ENCODE results near the gene B3GNT3.
"Not testable (repeated sequence)": the region's sequence is repeated elsewhere in the genome, so short reads cannot be mapped to it uniquely, and the experiment has no call there.

B3GNT3 gene

GRCh38 chr19:17788632-17789031 is 6.3 kb upstream of the B3GNT3 start:
- no peak overlapping the region for H3K9ac ChIP-seq (ENCODE audit: low read length)

GRCh38 chr19:17790059-17790780 is 4.7 kb upstream of the B3GNT3 start:
- H3K9me3 ChIP-seq (ENCODE audit: low read length), result no peaks in the 10 kb centered on the region
- no peak overlapping the region for H3K9ac ChIP-seq (ENCODE audit: low read length)
- H3K36me3 ChIP-seq (ENCODE audit: insufficient read depth, low read length), result no peaks in the 10 kb centered on the region
- H3K4me3 ChIP-seq (ENCODE audit: low read depth in 1 of 2, low read length in 2 of 2), result no peak overlapping the region
- H3K4me1 ChIP-seq (ENCODE audit: insufficient read depth, low read length), result no peaks in the 10 kb centered on the region
- no peak overlapping the region for H3K27ac ChIP-seq (ENCODE audit: low read depth, low read length)
- H3K27me3 ChIP-seq (ENCODE audit: control insufficient read depth in 1 of 2, insufficient read depth in 2 of 2, low read length in 2 of 2), result peaks cover 12 to 18% of the 10 kb centered on the region in 2 donors

More at GRCh38 chr19:17788632-17789031, 6.3 kb upstream of the B3GNT3 start:
- Histone ChIP-seq H3K27ac (ENCODE audit: low read depth, low read length) (no peak overlapping the region), H3K4me3 (ENCODE audit: low read depth in 1 of 2, low read length in 2 of 2) (no peak overlapping the region), H3K27me3 (ENCODE audit: control insufficient read depth in 1 of 2, insufficient read depth in 2 of 2, low read length in 2 of 2) (peaks cover 2 to 4% of the 10 kb centered on the region in 2 donors), H3K36me3 (ENCODE audit: insufficient read depth, low read length) (no peaks in the 10 kb centered on the region), H3K4me1 (ENCODE audit: insufficient read depth, low read length) (no peaks in the 10 kb centered on the region), H3K9me3 (ENCODE audit: low read length) (no peaks in the 10 kb centered on the region)

- H3K4me3 ChIP-seq (ENCODE audit: low read depth in 1 of 2, low read length in 2 of 2), result no peak overlapping the region
- H3K4me1 ChIP-seq (ENCODE audit: insufficient read depth, low read length), result no peaks in the 10 kb centered on the region
- H3K9ac ChIP-seq (ENCODE audit: low read length), result no peak overlapping the region
These were observed 567 bp upstream of the B3GNT3 start for GRCh38 chr19:17794412-17794730.

DNA sequence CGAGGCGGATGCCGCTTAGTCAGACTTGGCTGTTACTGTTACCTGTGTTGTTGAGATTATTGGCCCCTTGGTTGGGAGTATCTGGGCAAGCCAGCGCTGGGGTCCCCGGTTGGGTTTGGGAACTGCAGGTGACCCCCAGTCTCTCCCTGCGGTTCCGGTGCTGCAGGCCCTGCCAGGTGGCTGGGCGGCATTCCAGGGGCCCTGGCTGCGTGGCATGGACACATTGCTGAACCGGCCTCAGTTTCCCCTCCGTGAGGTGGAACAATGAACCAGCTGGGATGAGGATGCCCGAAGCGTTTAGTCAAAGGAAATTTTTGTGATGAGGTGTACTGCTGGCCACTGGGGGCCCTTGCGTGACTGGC is 538 bp downstream of the B3GNT3 start:
- no peak overlapping the region for H3K9ac ChIP-seq (ENCODE audit: low read length)
- H3K4me1 ChIP-seq (ENCODE audit: insufficient read depth, low read length), result no peaks in the 10 kb centered on the region
- H3K4me3 ChIP-seq (ENCODE audit: low read depth in 1 of 2, low read length in 2 of 2), result no peak overlapping the region

More at GRCh38 chr19:17794412-17794730, 567 bp upstream of the B3GNT3 start:
- Histone ChIP-seq H3K36me3 (ENCODE audit: insufficient read depth, low read length) (no peaks in the 10 kb centered on the region), H3K27me3 (ENCODE audit: control insufficient read depth in 1 of 2, insufficient read depth in 2 of 2, low read length in 2 of 2) (peaks cover 18 to 33% of the 10 kb centered on the region in 2 donors), H3K27ac (ENCODE audit: low read depth, low read length) (no peak overlapping the region), H3K9me3 (ENCODE audit: low read length) (no peaks in the 10 kb centered on the region)

DNA sequence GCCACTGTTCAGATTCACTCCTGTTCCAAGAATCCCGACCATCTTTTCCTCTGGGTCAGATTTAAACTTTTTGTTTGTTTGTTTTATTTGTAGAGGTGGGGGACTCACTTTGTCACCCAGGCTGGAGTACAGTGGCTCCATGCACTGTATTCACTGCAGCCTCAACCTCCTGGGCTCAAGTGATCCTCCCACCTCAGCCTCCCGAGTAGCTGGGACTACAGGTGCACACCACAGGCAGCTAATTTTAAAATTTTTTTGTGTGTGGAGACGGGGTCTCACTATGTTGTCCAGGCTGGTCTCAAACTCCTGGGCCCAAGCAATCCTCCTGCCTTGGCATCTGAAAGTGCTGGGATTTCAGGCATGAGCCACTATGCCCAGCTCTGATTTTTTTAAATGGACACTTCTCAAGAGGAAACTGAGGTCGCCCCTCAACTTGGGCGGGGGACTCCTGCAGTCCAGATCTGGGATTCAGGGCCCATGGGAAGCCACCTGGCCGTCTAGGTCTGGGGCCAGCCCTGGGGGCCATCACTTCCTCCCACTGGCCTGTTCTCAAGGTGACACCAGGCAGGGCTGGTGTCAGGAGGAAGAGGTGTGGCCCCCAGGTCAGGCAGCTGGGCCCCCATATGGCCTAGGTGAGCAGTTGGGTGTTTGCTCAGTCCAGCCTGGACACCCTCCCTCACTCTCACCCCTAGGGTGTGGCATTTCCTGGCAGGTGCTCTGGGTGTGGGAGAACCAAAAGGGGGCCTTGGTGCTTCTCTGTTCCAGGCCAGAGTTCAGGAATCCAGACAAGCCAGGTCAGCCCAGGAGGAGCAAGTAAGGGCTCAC is 1.3 kb downstream of the B3GNT3 start:
- Histone ChIP-seq H3K9ac (ENCODE audit: low read length) (no peak overlapping the region), H3K27ac (ENCODE audit: low read depth, low read length) (no peak overlapping the region)

More for the DNA sequence above, 538 bp downstream of the B3GNT3 start:
- no peaks in the 10 kb centered on the region for H3K36me3 ChIP-seq (ENCODE audit: insufficient read depth, low read length)
- no peaks in the 10 kb centered on the region for H3K9me3 ChIP-seq (ENCODE audit: low read length)
- no peak overlapping the region for H3K27ac ChIP-seq (ENCODE audit: low read depth, low read length)
- H3K27me3 ChIP-seq (ENCODE audit: control insufficient read depth in 1 of 2, insufficient read depth in 2 of 2, low read length in 2 of 2), result peaks cover 18 to 33% of the 10 kb centered on the region in 2 donors

GRCh38 chr19:17796838-17797423 is 2.0 kb downstream of the B3GNT3 start:
- H3K9me3 ChIP-seq (ENCODE audit: low read length), result no peaks in the 10 kb centered on the region
- H3K4me3 ChIP-seq (ENCODE audit: low read depth in 1 of 2, low read length in 2 of 2), result no peak overlapping the region
- H3K9ac ChIP-seq (ENCODE audit: low read length), result no peak overlapping the region
- H3K36me3 ChIP-seq (ENCODE audit: insufficient read depth, low read length), result no peaks in the 10 kb centered on the region
- H3K27me3 ChIP-seq (ENCODE audit: control insufficient read depth in 1 of 2, insufficient read depth in 2 of 2, low read length in 2 of 2), result peaks cover 18 to 33% of the 10 kb centered on the region in 2 donors
- no peak overlapping the region for H3K27ac ChIP-seq (ENCODE audit: low read depth, low read length)
- no peaks in the 10 kb centered on the region for H3K4me1 ChIP-seq (ENCODE audit: insufficient read depth, low read length)

More for the DNA sequence above, 1.3 kb downstream of the B3GNT3 start:
- Histone ChIP-seq H3K9me3 (ENCODE audit: low read length) (no peaks in the 10 kb centered on the region), H3K27me3 (ENCODE audit: control insufficient read depth in 1 of 2, insufficient read depth in 2 of 2, low read length in 2 of 2) (peaks cover 18 to 33% of the 10 kb centered on the region in 2 donors), H3K4me1 (ENCODE audit: insufficient read depth, low read length) (no peaks in the 10 kb centered on the region), H3K36me3 (ENCODE audit: insufficient read depth, low read length) (no peaks in the 10 kb centered on the region), H3K4me3 (ENCODE audit: low read depth in 1 of 2, low read length in 2 of 2) (no peak overlapping the region)

DNA sequence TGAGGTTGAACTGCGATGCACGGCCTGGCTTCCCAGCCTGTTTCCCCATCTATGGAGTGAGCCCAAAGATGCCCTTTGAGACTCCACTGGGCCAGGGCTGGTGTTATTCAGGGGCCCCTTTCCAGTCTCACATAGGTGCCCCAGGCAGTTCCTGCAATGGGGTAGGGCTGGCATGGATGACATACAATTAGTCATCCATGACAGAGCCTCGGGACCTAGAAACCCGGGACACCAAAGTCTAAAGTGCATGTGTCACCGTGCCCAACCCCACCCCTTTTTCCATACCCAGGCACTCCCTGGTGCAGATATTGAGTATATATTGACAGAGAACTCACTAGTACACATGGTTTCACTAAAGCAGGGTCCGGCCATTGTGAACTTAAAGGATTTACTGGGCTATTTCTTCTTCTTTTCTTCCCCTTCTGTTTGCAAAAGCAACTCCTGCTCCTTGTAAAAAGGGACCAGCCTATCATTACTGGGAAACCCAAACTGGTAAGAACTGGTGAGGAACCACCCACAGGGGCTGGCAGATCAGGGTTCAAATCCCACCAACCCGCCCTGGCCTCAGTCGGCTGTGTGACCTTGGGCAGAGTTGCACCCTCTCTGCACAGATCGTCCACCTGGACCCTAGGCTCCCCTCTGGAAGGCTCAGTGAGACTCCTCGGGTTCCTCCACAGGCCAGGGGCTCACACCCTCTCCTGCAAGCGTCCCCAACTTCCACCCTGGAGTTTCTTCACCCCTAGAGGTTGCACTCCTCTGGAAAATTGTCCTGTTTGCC is 2.7 kb downstream of the B3GNT3 start:
- peaks cover 18 to 33% of the 10 kb centered on the region in 2 donors for H3K27me3 ChIP-seq (ENCODE audit: control insufficient read depth in 1 of 2, insufficient read depth in 2 of 2, low read length in 2 of 2)
- H3K27ac ChIP-seq (ENCODE audit: low read depth, low read length), result no peak overlapping the region

DNA sequence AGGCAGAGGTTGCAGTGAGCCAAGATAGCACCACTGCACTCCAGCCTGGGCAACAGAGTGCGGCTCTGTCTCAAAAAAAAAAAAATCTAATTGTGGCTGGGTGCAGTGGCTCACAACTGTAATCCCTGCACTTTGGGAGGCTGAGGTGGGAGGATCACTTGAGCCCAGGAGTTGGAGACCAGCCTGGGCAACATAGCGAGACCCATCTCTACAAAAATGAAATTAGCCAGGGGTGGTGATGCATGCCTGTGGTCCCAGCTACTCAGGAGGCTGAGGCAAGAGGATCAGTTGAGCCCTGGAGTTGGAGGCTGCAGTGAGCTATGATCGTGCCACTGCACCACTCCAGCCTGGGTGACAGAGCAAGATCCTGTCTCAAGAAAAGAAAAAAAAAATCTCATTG is 3.7 kb downstream of the B3GNT3 start:
- peaks cover 17 to 29% of the 10 kb centered on the region in 2 donors for H3K27me3 ChIP-seq (ENCODE audit: control insufficient read depth in 1 of 2, insufficient read depth in 2 of 2, low read length in 2 of 2)
- not testable (repeated sequence) for H3K9me3 ChIP-seq (ENCODE audit: low read length); H3K4me1 ChIP-seq (ENCODE audit: insufficient read depth, low read length); H3K27ac ChIP-seq (ENCODE audit: low read depth, low read length); H3K36me3 ChIP-seq (ENCODE audit: insufficient read depth, low read length); H3K4me3 ChIP-seq (ENCODE audit: low read depth in 1 of 2, low read length in 2 of 2); H3K9ac ChIP-seq (ENCODE audit: low read length)

More for the DNA sequence above, 2.7 kb downstream of the B3GNT3 start:
- H3K4me3 ChIP-seq (ENCODE audit: low read depth in 1 of 2, low read length in 2 of 2), result no peak overlapping the region
- no peaks in the 10 kb centered on the region for H3K36me3 ChIP-seq (ENCODE audit: insufficient read depth, low read length)
- H3K4me1 ChIP-seq (ENCODE audit: insufficient read depth, low read length), result no peaks in the 10 kb centered on the region
- no peaks in the 10 kb centered on the region for H3K9me3 ChIP-seq (ENCODE audit: low read length)
- no peak overlapping the region for H3K9ac ChIP-seq (ENCODE audit: low read length)

DNA sequence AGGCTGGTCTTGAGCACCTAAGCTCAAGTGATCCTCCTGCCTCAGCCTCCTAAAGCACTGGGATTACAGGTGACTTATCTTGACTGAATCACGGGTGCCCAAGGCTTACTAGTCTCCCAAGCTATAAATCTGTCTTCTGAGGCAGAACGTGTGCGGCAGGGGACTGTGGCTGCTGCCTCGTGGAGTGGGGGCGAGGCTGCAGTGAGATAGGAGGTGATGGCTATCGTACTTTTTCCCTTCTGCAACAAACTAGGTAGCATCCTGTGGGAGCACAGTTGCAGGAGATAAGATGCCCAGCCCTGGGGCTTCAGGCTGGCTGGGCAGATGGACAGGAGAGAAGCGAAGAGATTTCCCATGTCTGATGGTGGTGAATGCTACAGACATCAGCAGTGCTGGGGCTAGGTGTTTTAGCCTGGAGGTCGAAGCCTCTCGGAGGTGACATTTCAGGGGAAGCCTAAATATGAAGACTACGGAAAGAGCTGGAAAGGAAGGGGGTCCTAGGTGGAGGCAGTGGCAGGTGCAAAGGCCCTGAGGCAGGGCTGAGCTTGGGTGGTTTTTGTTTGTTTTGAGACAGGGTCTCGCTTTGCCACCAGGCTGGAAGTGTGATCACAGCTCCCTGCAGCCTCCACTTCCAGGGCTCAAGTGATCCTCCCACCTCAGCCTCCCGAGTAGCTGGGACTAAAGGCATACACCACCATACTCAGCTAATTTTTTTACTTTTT is 7.4 kb downstream of the B3GNT3 start:
- H3K36me3 ChIP-seq (ENCODE audit: insufficient read depth, low read length), result no peaks in the 10 kb centered on the region
- H3K4me1 ChIP-seq (ENCODE audit: insufficient read depth, low read length), result no peaks in the 10 kb centered on the region
- H3K9ac ChIP-seq (ENCODE audit: low read length), result no peak overlapping the region
- H3K4me3 ChIP-seq (ENCODE audit: low read depth in 1 of 2, low read length in 2 of 2), result no peak overlapping the region
- no peak overlapping the region for H3K27ac ChIP-seq (ENCODE audit: low read depth, low read length)
- H3K9me3 ChIP-seq (ENCODE audit: low read length), result no peaks in the 10 kb centered on the region
- H3K27me3 ChIP-seq (ENCODE audit: control insufficient read depth in 1 of 2, insufficient read depth in 2 of 2, low read length in 2 of 2), result no peaks in the 10 kb centered on the region

GRCh38 chr19:17803264-17803896 is 8.4 kb downstream of the B3GNT3 start:
- no peaks in the 10 kb centered on the region for H3K27me3 ChIP-seq (ENCODE audit: control insufficient read depth in 1 of 2, insufficient read depth in 2 of 2, low read length in 2 of 2)
- H3K27ac ChIP-seq (ENCODE audit: low read depth, low read length), result no peak overlapping the region
- H3K9ac ChIP-seq (ENCODE audit: low read length), result no peak overlapping the region
- no peaks in the 10 kb centered on the region for H3K4me1 ChIP-seq (ENCODE audit: insufficient read depth, low read length)
- no peaks in the 10 kb centered on the region for H3K9me3 ChIP-seq (ENCODE audit: low read length)
- no peak overlapping the region for H3K4me3 ChIP-seq (ENCODE audit: low read depth in 1 of 2, low read length in 2 of 2)
- H3K36me3 ChIP-seq (ENCODE audit: insufficient read depth, low read length), result no peaks in the 10 kb centered on the region

Measured in muscle layer of colon (tissue), 2 donors.